Endothelial cell (in vitro differentiated cells): ENCODE data around the gene CACNB2. TPM values are rescaled to one million over a fixed set of nuclear protein-coding genes. Genes with fewer than 3 reads are reported as not detected.

Experiments
- DNase-seq: peaks from one replicate; pipeline ENCODE4 v3.0.0; 2021; ENCODE audit warnings: low spot score
- H3K27ac Mint-ChIP-seq: one replicate; pipeline ENCODE4 v1.8.0; 2021; ENCODE audit warnings: mixed read lengths, inconsistent platforms; ENCODE audit not compliant: unreplicated experiment
- H3K27me3 Mint-ChIP-seq: one replicate; pipeline ENCODE4 v1.8.0; 2021; ENCODE audit warnings: mild to moderate bottlenecking, moderate library complexity, mixed read lengths, inconsistent platforms; ENCODE audit not compliant: unreplicated experiment
- H3K36me3 Mint-ChIP-seq: one replicate; pipeline ENCODE4 v1.8.0; 2021; ENCODE audit warnings: mild to moderate bottlenecking, low read depth, mixed read lengths, inconsistent platforms; ENCODE audit not compliant: unreplicated experiment
- H3K4me1 Mint-ChIP-seq: one replicate; pipeline ENCODE4 v1.8.0; 2021; ENCODE audit warnings: mild to moderate bottlenecking, mixed read lengths, inconsistent platforms; ENCODE audit not compliant: unreplicated experiment
- H3K4me3 Mint-ChIP-seq: one replicate; pipeline ENCODE4 v1.8.0; 2021; ENCODE audit warnings: mild to moderate bottlenecking, mixed read lengths, inconsistent platforms; ENCODE audit not compliant: unreplicated experiment
- H3K9me3 Mint-ChIP-seq: one replicate; pipeline ENCODE4 v1.8.0; 2021; ENCODE audit warnings: mixed read lengths, inconsistent platforms; ENCODE audit not compliant: unreplicated experiment
- total RNA-seq: library from RNA; stranded (reverse); fragmentation: NEBNext Ultra II Directional; extraction: Animal tissue kit (Norgen Biotek cat#: 25700); gene quantifications from one replicate; pipeline ENCODE4 v1.2.1, GENCODE V29; 2021; ENCODE audit not compliant: unreplicated experiment
- TF ChIP-seq, protein P1 (sequence below): fragments of 200-600 bp; sonication (generic); IDR thresholded peaks from one replicate; pipeline ENCODE4 v1.5.0; 2021; ENCODE audit warnings: antibody characterized with exemption; ENCODE audit not compliant: unreplicated experiment

Gene CACNB2
- total RNA-seq, 1 donor from 2014 or later: 1.5 TPM

DNA sequence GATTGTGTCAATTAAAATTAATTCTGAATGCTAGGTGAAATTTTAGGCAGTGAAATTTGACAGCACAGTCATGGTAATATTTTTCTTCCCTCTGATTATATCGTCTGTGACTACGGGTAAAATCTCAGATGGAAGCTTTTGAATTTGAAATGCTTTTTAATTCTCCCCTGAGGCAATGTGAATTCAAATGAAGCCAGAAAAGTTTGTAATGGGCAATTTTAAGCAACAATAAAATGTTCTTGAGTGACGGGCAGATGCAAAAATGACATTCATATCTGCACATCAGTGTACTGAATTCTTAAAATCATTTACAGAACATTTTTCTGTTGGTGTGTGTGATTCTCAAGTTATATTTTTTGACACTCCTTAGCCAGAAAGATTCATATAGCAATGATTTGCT, 376.6 kb downstream of the CACNB2 start:
- no peaks in the 10 kb centered on the region for H3K9me3 Mint-ChIP-seq
- peaks cover 1% of the 10 kb centered on the region for H3K27me3 Mint-ChIP-seq
- no peak overlapping the region for H3K27ac Mint-ChIP-seq
- H3K4me3 Mint-ChIP-seq: no peak overlapping the region
- no peak for DNase-seq
- TF ChIP-seq, protein P1, sequence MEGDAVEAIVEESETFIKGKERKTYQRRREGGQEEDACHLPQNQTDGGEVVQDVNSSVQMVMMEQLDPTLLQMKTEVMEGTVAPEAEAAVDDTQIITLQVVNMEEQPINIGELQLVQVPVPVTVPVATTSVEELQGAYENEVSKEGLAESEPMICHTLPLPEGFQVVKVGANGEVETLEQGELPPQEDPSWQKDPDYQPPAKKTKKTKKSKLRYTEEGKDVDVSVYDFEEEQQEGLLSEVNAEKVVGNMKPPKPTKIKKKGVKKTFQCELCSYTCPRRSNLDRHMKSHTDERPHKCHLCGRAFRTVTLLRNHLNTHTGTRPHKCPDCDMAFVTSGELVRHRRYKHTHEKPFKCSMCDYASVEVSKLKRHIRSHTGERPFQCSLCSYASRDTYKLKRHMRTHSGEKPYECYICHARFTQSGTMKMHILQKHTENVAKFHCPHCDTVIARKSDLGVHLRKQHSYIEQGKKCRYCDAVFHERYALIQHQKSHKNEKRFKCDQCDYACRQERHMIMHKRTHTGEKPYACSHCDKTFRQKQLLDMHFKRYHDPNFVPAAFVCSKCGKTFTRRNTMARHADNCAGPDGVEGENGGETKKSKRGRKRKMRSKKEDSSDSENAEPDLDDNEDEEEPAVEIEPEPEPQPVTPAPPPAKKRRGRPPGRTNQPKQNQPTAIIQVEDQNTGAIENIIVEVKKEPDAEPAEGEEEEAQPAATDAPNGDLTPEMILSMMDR: no peak
- no peaks in the 10 kb centered on the region for H3K4me1 Mint-ChIP-seq
- H3K36me3 Mint-ChIP-seq: no peaks in the 10 kb centered on the region

DNA sequence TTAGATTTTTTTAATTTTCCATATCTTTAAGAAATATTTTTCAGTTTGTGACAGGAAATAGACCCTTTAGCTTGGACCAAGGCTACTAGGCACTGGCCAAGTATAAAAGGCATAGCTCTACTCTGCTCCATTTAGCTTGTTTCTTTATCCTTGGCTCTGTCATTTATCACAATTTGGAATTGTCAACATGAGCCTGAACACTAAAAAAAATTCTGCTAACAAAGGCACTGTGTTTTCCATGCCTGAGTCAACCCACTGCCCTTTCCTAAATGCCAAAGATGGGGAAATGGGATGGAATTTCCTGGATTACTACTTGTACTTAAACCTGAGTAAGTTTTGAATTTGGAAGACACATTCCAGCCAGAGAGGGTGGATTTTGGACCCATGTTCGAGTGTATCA, 382.8 kb downstream of the CACNB2 start:
- no peak overlapping the region for H3K27ac Mint-ChIP-seq
- TF ChIP-seq, protein P1: no peak
- no peak overlapping the region for H3K4me3 Mint-ChIP-seq
- DNase-seq: no peak
- H3K36me3 Mint-ChIP-seq: no peaks in the 10 kb centered on the region
- peaks cover 1% of the 10 kb centered on the region for H3K27me3 Mint-ChIP-seq
- no peaks in the 10 kb centered on the region for H3K4me1 Mint-ChIP-seq
- no peaks in the 10 kb centered on the region for H3K9me3 Mint-ChIP-seq

DNA sequence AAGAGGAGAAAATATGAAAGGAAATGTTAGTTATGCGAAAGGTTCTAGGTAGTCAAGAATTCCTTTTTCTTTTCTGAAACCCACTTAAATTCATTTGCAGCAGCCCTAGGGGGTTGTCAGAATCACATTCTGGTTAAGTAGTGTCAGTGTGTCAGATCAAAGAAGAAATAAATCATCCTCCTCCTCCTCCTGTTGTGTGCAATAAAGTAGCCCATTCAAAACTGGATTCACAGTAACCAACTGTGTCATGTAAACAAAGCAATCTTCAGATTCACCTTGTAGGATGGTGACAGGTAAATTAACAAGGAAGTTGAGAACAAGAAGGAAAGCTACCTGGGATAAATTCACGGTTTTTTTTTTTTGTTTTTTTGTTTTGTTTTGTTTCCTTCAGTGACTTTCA, 383.6 kb downstream of the CACNB2 start:
- Mint-ChIP-seq H3K4me1 (no peaks in the 10 kb centered on the region), H3K27ac (no peak overlapping the region), H3K27me3 (peaks cover 1% of the 10 kb centered on the region), H3K9me3 (no peaks in the 10 kb centered on the region), H3K36me3 (no peaks in the 10 kb centered on the region), H3K4me3 (no peak overlapping the region)
- DNase-seq: no peak
- TF ChIP-seq, protein P1: no peak

DNA sequence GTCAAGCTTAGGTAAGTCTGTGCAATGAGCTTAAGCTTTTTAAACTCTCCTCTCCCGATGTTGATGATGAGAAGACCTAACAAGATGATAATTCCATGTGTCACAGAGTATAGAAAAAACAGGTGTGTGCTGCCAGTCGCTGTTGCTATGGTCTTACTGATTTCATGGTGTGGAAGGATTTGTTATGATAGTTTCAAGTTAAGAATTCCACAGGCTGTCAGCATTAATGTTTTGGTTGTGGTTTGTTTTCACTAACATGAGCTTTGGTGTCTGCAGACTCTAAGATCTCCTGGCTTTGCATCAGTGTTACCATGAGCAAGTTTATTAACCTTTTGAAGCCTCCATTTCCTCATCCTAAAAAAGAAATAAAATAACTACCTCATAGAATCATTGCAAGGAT, 387.5 kb downstream of the CACNB2 start:
- peaks cover 7% of the 10 kb centered on the region for H3K36me3 Mint-ChIP-seq
- TF ChIP-seq, protein P1: no peak
- H3K27me3 Mint-ChIP-seq: no peaks in the 10 kb centered on the region
- H3K9me3 Mint-ChIP-seq: no peaks in the 10 kb centered on the region
- no peak overlapping the region for H3K27ac Mint-ChIP-seq
- H3K4me3 Mint-ChIP-seq: no peak overlapping the region
- no peak for DNase-seq
- no peaks in the 10 kb centered on the region for H3K4me1 Mint-ChIP-seq

DNA sequence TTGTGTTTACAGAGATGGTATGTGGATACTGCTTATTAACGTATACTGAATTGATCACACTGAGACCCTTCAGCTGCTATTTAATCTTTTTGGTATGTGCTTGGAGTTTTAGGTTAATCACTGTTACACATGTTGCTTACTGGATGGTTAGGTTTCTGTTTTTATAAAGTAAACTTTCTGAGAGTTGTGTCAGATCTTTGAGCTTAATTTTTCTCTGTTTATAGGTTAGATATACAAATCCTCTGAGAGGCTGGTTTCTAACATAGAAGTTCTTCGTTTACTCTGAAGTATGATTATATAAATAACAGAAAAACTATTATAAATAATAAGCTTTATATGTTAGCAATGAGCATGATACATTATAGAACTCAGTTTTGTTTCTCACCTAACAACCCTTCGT, 388.1 kb downstream of the CACNB2 start:
- TF ChIP-seq, protein P1: no peak
- Mint-ChIP-seq H3K4me3 (no peak overlapping the region), H3K36me3 (peaks cover 7% of the 10 kb centered on the region), H3K27ac (no peak overlapping the region), H3K4me1 (no peaks in the 10 kb centered on the region), H3K9me3 (no peaks in the 10 kb centered on the region), H3K27me3 (no peaks in the 10 kb centered on the region)
- DNase-seq: no peak
